ENCODE results near the gene C4orf50. TPM values are rescaled to one million over a fixed set of nuclear protein-coding genes. Genes with fewer than 3 reads are reported as not detected.
A peak's percentile ranks its signal among the peaks of the same experiment; 100 is the strongest.

C4orf50 gene
- total RNA-seq, 1 donor from 2014 or later, result not detected

- peaks cover 45% of the 10 kb centered on the region for H3K27me3 Mint-ChIP-seq
- intact Hi-C loops (cut with micrococcal nuclease), result no loop called here
- ChIA-PET POLR2A (no interaction called here), CTCF (no interaction called here)
- peaks cover 7% of the 10 kb centered on the region for H3K9me3 Mint-ChIP-seq
- no peaks in the 10 kb centered on the region for H3K36me3 Mint-ChIP-seq (ENCODE audit: low read depth)
- peaks cover 9% of the 10 kb centered on the region for H3K4me1 Mint-ChIP-seq
- no peak within 1 kb of the TSS for H3K4me3 Mint-ChIP-seq
- DNase-seq, result no peak
- H3K27ac Mint-ChIP-seq, result no peak within 1 kb of the TSS
- ATAC-seq (ENCODE audit: low read depth), result no peak
- TF ChIP-seq, protein P1, sequence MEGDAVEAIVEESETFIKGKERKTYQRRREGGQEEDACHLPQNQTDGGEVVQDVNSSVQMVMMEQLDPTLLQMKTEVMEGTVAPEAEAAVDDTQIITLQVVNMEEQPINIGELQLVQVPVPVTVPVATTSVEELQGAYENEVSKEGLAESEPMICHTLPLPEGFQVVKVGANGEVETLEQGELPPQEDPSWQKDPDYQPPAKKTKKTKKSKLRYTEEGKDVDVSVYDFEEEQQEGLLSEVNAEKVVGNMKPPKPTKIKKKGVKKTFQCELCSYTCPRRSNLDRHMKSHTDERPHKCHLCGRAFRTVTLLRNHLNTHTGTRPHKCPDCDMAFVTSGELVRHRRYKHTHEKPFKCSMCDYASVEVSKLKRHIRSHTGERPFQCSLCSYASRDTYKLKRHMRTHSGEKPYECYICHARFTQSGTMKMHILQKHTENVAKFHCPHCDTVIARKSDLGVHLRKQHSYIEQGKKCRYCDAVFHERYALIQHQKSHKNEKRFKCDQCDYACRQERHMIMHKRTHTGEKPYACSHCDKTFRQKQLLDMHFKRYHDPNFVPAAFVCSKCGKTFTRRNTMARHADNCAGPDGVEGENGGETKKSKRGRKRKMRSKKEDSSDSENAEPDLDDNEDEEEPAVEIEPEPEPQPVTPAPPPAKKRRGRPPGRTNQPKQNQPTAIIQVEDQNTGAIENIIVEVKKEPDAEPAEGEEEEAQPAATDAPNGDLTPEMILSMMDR (IDR thresholded peaks at IDR 0.05), result no peak
Measured at GRCh38 chr4:5893004-5893580, 125.1 kb downstream of the C4orf50 start, which contains the start of gene CRMP1. Gene CRMP1, minus strand, starts transcription at chr4:5893086. Its CDS starts 117 bp downstream, at chr4:5892969.

DNA sequence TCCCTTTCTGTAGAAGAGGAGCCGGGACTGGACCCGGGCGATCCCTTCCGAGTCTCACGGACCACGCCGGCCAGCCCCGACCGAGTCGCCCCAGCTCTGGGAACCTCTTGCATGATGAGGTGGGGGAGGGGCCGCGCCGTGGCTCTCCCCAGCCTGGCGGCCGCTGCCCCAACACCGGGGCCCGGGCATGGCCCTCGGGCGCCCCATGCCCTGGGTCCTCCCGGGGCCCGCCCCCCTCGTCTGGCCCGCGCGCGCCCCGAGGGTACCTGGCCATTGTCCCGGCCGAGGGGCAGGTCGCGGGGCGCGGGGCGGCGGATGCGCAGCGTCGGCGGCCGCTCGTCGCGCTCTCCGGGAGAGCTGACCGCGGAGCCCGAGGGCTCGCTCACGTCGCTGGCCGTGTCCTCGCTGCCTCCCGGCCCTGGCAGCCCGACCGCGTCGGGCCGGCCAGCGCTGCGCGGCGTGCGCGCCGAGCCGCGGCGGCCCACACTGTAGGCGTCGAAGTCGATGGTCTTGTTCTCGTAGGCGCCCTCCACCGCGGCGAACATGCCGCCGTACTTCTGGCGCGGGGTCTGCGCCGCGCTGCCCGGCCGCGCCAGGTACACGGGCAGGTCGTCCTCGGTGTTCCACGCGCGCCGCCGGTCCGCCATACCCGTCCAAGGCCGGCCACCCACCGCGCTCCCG, 125.8 kb downstream of the C4orf50 start:
- Mint-ChIP-seq H3K9me3 (peaks cover 7% of the 10 kb centered on the region), H3K27ac (no peak overlapping the region), H3K4me3 (no peak overlapping the region), H3K36me3 (ENCODE audit: low read depth) (no peaks in the 10 kb centered on the region), H3K4me1 (peaks cover 9% of the 10 kb centered on the region), H3K27me3 (peaks cover 45% of the 10 kb centered on the region)
- DNase-seq, result no peak
- CTCF ChIA-PET, result no interaction called here
- intact Hi-C loops (cut with micrococcal nuclease), result no loop called here
- POLR2A ChIA-PET, result no interaction called here
- no peak for ATAC-seq (ENCODE audit: low read depth)
- TF ChIP-seq, protein P1 (IDR thresholded peaks at IDR 0.05), result no peak

DNA sequence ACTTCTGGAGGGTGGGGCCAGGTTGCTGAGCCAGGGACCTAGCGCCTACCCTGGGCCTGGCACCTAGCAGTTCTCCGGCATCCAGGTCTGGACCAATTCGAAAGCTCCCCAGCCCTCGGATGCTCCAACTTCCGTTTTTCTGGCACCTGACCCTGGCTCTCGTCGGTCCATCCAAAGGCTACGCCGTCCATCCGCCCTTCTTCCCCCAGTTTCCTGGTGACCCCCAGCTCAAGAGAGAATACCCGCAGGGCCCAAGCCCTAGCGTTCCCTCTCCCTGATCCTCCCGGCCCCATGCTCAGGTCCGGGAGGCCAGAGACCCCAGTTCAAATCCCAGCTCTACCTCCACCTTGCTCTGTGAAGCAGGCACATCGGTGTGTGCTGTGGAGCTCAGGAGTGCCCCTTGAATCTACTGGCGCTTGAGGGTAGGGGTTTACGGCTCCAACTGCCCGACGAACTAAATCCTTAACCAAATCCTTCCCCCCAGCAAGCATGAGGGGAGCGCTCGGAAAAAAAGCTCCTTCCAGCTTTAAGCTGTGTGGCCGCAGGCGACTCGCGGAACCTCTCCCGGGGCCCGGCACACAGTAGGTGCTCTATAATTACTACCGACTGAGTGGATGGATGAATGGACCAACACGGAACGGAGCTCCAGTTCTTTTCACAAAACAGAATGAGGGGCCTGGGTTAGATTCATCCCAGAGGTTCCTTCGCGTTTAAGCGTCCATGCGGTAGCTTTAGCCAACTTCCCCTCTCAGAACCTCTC, 126.5 kb downstream of the C4orf50 start:
- peaks cover 48% of the 10 kb centered on the region for H3K27me3 Mint-ChIP-seq
- ChIA-PET CTCF (no interaction called here), POLR2A (no interaction called here)
- no peaks in the 10 kb centered on the region for H3K36me3 Mint-ChIP-seq (ENCODE audit: low read depth)
- DNase-seq (no peak), ATAC-seq (ENCODE audit: low read depth) (no peak)
- H3K4me3 Mint-ChIP-seq, result no peak overlapping the region
- H3K4me1 Mint-ChIP-seq, result peaks cover 12% of the 10 kb centered on the region
- no peak overlapping the region for H3K27ac Mint-ChIP-seq
- TF ChIP-seq, protein P1 (IDR thresholded peaks at IDR 0.05), result no peak
- H3K9me3 Mint-ChIP-seq, result peaks cover 4% of the 10 kb centered on the region
- intact Hi-C loops (cut with micrococcal nuclease), result no loop called here

DNA sequence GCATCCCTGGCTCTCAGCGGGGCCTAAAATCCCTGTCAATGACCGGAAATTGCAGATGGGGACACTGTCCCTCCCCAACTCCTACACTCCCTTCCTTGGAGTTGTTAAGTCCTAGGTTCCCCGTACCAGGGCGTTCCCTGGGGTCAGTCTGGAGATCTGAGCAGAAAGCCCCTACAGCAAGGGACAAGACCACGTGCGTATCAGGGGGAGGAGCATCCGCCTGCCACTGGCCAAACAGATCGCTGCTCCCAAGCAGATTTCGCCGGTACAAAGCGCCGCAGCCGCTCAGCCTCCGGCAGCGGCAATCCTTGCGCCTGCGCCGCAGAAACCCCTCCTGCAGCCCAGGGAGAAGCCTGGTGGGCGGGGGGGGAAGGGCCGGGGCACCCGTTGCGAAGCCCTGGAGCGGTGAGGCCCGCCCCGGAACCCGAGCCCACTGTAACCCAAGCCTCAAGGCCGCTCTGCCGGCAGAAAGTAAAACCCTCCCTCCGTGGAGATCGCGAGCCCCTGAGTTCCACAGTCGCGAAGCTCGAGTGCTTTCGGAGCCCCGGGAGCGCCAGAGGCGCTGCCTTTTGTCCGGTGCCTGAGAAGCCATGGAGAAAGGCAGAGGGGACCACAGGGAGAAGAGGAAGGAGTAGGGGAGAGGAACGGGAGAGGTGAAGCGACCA, 128.0 kb downstream of the C4orf50 start:
- intact Hi-C loops (cut with micrococcal nuclease), result no loop called here
- Mint-ChIP-seq H3K4me3 (peak overlapping the region; percentile 0), H3K27ac (no peak overlapping the region), H3K27me3 (peaks cover 57% of the 10 kb centered on the region), H3K4me1 (peaks cover 22% of the 10 kb centered on the region), H3K36me3 (ENCODE audit: low read depth) (no peaks in the 10 kb centered on the region), H3K9me3 (peaks cover 2% of the 10 kb centered on the region)
- ATAC-seq (ENCODE audit: low read depth) (no peak), DNase-seq (no peak)
- ChIA-PET POLR2A (no interaction called here), CTCF (no interaction called here)
- TF ChIP-seq, protein P1 (IDR thresholded peaks at IDR 0.05), result no peak
